ENCODE measurements around the gene SEC31A.
"Not testable (repeated sequence)": the region's sequence is repeated elsewhere in the genome, so short reads cannot be mapped to it uniquely, and the experiment has no call there.

Gene SEC31A

DNA sequence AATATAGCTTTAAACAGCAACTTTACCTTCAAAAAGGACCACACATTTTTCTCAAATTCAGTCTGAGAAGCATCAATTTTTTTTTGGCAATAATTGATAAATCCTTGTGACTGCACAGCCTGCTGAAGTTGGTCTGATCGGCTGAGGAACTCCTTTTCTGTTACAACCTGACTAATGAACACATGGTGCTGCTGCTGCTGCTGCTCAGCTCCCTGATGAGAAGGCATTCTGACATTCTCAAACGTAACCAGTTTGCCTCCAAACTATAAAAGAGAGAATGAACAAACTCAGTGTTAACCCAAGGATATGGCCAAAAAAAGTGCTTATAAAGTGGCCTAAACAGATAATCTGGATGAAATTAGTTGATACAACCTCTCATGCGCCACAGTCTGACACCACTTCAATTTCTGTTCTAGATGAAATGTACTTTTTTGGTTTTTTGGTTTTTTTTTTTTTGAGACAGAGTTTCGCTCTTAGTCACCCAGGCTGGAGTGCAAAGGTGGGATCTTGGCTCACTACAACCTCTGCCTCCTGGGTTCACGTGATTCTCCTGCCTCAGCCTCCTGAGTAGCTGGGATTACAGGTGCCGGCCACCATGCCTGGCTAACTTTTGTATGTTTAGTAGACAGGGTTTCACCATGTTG lies 26.5 kb downstream of the SEC31A start:
- Histone ChIP-seq H3K27me3 (ENCODE audit: control insufficient read depth, insufficient read depth, low read length) (no peaks in the 10 kb centered on the region), H3K4me1 (ENCODE audit: control insufficient read depth, insufficient read depth, low read length) (no peaks in the 10 kb centered on the region), H3K9ac (ENCODE audit: low read depth, low read length) (no peak overlapping the region), H3K4me3 (ENCODE audit: low read depth, low read length) (no peak overlapping the region), H3K27ac (ENCODE audit: low read depth, low read length) (no peak overlapping the region), H3K36me3 (ENCODE audit: control insufficient read depth, insufficient read depth, low read length) (peaks cover 89% of the 10 kb centered on the region), H3K9me3 (ENCODE audit: control insufficient read depth, insufficient read depth, low read length) (no peaks in the 10 kb centered on the region)

DNA sequence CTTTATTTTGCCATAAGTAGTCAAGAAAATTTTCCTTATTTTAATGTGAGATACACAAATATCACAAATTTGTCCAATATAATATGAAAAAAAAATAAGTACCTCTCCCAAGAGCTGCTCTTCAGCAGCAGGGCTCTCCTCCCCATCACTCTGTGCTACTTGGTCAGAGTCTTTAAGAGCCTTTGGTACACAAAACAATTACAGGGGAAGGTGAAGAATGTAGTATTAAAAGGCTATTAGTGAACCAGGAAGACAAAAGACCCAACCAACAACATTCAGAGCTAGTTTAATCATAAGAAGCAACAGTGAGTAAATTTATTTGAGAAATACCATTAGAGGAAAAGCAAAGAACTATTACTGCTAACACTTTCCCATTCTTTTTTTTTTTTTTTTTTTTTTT lies 29.4 kb downstream of the SEC31A start:
- H3K36me3 ChIP-seq (ENCODE audit: control insufficient read depth, insufficient read depth, low read length), result peaks cover 77% of the 10 kb centered on the region
- no peak overlapping the region for H3K4me3 ChIP-seq (ENCODE audit: low read depth, low read length)
- no peak overlapping the region for H3K9ac ChIP-seq (ENCODE audit: low read depth, low read length)
- no peaks in the 10 kb centered on the region for H3K9me3 ChIP-seq (ENCODE audit: control insufficient read depth, insufficient read depth, low read length)
- H3K4me1 ChIP-seq (ENCODE audit: control insufficient read depth, insufficient read depth, low read length), result no peaks in the 10 kb centered on the region
- no peaks in the 10 kb centered on the region for H3K27me3 ChIP-seq (ENCODE audit: control insufficient read depth, insufficient read depth, low read length)
- no peak overlapping the region for H3K27ac ChIP-seq (ENCODE audit: low read depth, low read length)

DNA sequence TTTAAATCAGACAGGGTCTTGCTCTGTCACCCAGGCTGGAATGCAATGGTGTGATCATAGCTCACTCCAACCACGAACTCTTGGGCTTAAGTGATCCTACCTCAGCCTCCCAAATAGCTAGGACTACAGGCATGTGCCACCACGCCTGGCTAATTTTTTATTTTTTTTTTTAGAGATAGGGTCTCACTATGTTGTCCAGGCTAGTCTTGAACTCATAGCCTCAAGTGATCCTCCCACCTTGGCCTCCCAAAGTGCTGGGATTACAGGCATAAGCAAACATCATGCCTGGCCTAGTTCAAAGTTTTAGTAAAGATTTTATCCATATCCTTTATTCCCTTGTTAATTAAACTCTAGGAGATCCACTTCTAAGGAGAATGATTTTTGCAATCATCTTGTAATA lies 30.5 kb downstream of the SEC31A start:
- H3K27me3 ChIP-seq (ENCODE audit: control insufficient read depth, insufficient read depth, low read length); H3K27ac ChIP-seq (ENCODE audit: low read depth, low read length); H3K4me1 ChIP-seq (ENCODE audit: control insufficient read depth, insufficient read depth, low read length); H3K9me3 ChIP-seq (ENCODE audit: control insufficient read depth, insufficient read depth, low read length); H3K4me3 ChIP-seq (ENCODE audit: low read depth, low read length); H3K9ac ChIP-seq (ENCODE audit: low read depth, low read length): not testable (repeated sequence)
- peaks cover 70% of the 10 kb centered on the region for H3K36me3 ChIP-seq (ENCODE audit: control insufficient read depth, insufficient read depth, low read length)

DNA sequence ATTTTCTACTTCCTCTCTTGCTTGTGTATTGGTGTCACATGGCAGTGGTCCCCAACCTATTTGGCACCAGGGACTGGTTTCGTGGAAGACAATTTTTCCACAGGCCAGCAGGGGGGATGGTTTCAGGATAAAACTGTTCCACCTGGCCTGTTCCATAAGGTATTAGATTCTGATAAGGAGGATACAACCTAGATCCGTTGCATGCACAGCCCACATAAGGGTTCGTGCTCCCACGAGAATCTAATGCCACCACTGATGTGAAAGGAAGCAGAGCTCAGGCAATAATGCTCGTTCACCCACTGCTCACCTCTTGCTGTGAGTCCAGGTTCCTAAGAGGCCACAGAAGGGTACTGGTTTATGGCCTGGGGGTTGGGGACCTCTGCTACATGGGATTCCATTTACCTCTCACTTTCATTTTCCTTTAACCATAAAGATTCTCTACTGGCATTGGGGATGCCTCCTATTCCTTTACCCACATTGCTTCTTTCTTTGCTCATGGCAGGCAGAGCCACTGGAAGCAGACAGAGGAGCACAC lies 38.1 kb downstream of the SEC31A start:
- H3K36me3 ChIP-seq (ENCODE audit: control insufficient read depth, insufficient read depth, low read length), result peaks cover 93% of the 10 kb centered on the region
- no peak overlapping the region for H3K27ac ChIP-seq (ENCODE audit: low read depth, low read length)
- H3K9ac ChIP-seq (ENCODE audit: low read depth, low read length), result no peak overlapping the region
- H3K9me3 ChIP-seq (ENCODE audit: control insufficient read depth, insufficient read depth, low read length), result no peaks in the 10 kb centered on the region
- no peak overlapping the region for H3K4me3 ChIP-seq (ENCODE audit: low read depth, low read length)
- no peaks in the 10 kb centered on the region for H3K27me3 ChIP-seq (ENCODE audit: control insufficient read depth, insufficient read depth, low read length)
- no peaks in the 10 kb centered on the region for H3K4me1 ChIP-seq (ENCODE audit: control insufficient read depth, insufficient read depth, low read length)

DNA sequence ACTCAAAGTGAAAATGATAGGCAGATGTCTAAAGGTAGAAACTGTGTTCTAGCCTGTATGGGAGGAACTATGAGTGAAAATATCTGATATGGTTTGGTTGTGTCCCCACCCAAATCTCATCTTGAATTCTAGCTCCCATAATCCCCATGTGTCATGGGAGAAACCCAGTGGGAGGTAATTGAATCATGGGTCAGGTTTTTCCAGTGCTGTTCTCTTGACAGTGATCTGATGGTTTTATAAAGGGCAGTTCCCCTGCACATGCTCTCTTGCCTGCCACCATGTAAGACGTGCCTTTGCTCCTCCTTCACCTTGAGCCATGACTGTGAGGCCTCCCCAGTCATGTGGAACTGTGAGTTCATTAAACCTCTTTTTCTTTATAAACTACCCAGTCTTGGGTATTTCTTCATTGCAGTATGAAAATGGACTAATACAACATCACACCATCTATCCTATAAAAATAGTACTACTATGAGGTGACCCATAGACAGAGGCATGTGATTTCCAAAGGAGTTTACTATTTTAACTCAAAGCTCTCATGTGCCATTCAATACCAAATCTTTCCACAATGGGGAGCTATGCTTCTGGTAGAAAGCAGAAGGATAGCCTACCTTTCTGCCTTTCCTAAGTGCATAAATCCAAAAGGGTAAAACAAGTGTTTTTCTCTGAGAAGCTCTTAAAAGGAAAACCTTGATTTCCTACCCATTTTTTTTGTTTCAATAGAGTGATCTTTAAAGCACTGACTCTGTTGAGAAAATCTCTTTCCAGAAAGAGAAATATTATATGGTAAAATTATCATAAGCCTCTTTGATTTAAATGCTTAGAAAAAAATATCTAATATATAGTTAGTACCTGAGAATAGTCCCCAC lies 38.8 kb downstream of the SEC31A start:
- Histone ChIP-seq H3K9ac (ENCODE audit: low read depth, low read length) (no peak overlapping the region), H3K4me3 (ENCODE audit: low read depth, low read length) (no peak overlapping the region), H3K9me3 (ENCODE audit: control insufficient read depth, insufficient read depth, low read length) (no peaks in the 10 kb centered on the region), H3K27me3 (ENCODE audit: control insufficient read depth, insufficient read depth, low read length) (no peaks in the 10 kb centered on the region), H3K4me1 (ENCODE audit: control insufficient read depth, insufficient read depth, low read length) (no peaks in the 10 kb centered on the region), H3K27ac (ENCODE audit: low read depth, low read length) (no peak overlapping the region), H3K36me3 (ENCODE audit: control insufficient read depth, insufficient read depth, low read length) (peaks cover 93% of the 10 kb centered on the region)

DNA sequence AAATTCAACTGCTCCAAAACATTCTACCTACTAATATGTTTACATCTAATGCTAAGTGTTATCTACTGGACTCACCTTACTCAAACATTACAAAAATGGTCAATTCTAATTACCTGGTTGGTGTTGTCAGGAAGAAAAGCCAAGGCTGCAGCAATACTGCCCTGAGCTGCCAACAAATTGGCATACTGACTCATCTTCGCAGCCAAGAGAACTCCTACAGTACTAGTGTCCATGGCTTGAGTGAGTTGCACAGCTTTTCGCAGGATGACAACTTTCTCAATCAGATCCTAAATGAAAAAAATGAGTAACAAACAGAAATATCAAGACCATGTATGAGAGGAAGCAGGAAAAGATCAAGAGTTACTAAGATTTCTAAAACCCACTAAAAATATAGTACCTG lies 39.6 kb downstream of the SEC31A start:
- Histone ChIP-seq H3K27ac (ENCODE audit: low read depth, low read length) (no peak overlapping the region), H3K4me1 (ENCODE audit: control insufficient read depth, insufficient read depth, low read length) (no peaks in the 10 kb centered on the region), H3K4me3 (ENCODE audit: low read depth, low read length) (no peak overlapping the region), H3K9ac (ENCODE audit: low read depth, low read length) (no peak overlapping the region), H3K36me3 (ENCODE audit: control insufficient read depth, insufficient read depth, low read length) (peaks cover 94% of the 10 kb centered on the region), H3K9me3 (ENCODE audit: control insufficient read depth, insufficient read depth, low read length) (no peaks in the 10 kb centered on the region), H3K27me3 (ENCODE audit: control insufficient read depth, insufficient read depth, low read length) (no peaks in the 10 kb centered on the region)

DNA sequence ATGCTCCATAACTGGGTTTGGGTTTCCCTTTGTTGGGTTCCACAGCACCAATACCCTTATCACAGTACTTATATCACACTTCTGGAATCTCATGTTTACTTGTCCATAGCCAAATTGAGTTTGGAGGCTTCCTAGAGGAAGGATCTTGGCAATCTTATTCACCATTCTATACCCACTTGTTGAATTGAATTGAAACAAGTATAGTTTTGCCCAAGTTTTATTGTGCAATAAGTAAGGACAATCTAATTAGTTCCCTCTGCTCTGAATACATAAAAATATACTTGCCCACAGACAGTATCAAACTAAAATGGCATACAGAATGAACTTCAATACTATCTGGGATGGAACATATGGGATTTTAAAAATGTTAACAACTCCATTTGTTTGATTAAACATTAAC lies 40.3 kb downstream of the SEC31A start:
- H3K9me3 ChIP-seq (ENCODE audit: control insufficient read depth, insufficient read depth, low read length), result no peaks in the 10 kb centered on the region
- H3K4me1 ChIP-seq (ENCODE audit: control insufficient read depth, insufficient read depth, low read length), result no peaks in the 10 kb centered on the region
- H3K27ac ChIP-seq (ENCODE audit: low read depth, low read length), result no peak overlapping the region
- H3K36me3 ChIP-seq (ENCODE audit: control insufficient read depth, insufficient read depth, low read length), result peaks cover 94% of the 10 kb centered on the region
- no peaks in the 10 kb centered on the region for H3K27me3 ChIP-seq (ENCODE audit: control insufficient read depth, insufficient read depth, low read length)
- H3K9ac ChIP-seq (ENCODE audit: low read depth, low read length), result no peak overlapping the region
- H3K4me3 ChIP-seq (ENCODE audit: low read depth, low read length), result no peak overlapping the region

DNA sequence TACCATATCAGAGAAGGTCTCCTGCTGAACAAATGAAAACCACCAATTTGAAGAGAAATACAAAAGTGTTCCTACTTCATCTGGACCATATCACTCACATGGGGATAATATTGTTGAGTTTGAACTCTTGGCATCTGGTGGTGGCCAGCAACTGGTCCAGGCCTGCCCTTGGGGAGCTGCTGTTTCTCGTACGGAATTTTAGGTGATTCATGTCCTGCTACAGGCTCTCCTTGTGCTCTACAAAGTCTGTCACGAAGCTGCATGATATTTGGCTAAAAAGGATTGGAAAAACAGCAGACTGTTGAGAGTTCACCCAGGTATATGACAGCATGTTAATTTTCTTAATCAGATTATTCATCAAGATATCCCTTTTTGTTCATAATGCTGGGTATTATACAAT lies 42.2 kb downstream of the SEC31A start:
- Histone ChIP-seq H3K4me1 (ENCODE audit: control insufficient read depth, insufficient read depth, low read length) (no peaks in the 10 kb centered on the region), H3K9ac (ENCODE audit: low read depth, low read length) (no peak overlapping the region), H3K36me3 (ENCODE audit: control insufficient read depth, insufficient read depth, low read length) (peaks cover 90% of the 10 kb centered on the region), H3K9me3 (ENCODE audit: control insufficient read depth, insufficient read depth, low read length) (no peaks in the 10 kb centered on the region), H3K4me3 (ENCODE audit: low read depth, low read length) (no peak overlapping the region), H3K27me3 (ENCODE audit: control insufficient read depth, insufficient read depth, low read length) (no peaks in the 10 kb centered on the region), H3K27ac (ENCODE audit: low read depth, low read length) (no peak overlapping the region)

DNA sequence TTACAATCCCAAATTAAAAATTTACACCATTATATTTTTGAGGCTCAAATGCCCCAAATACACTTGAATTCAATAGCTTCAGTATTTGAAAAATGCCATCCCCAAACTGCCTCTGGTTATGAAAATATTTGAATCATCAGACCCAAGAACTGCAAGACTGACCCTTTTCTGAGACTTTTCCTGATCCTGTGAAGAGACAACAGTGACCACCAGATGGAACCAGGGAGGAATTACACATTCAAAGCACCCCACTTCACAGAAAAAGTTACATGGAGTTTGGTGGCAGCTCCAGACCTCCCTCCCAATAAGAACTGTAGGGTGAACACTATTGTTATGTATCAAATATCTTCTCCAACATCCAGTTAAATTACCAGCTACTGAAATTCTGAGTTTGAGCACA lies 48.4 kb downstream of the SEC31A start:
- Histone ChIP-seq H3K9ac (ENCODE audit: low read depth, low read length) (no peak overlapping the region), H3K36me3 (ENCODE audit: control insufficient read depth, insufficient read depth, low read length) (peaks cover 79% of the 10 kb centered on the region), H3K4me1 (ENCODE audit: control insufficient read depth, insufficient read depth, low read length) (no peaks in the 10 kb centered on the region), H3K27me3 (ENCODE audit: control insufficient read depth, insufficient read depth, low read length) (no peaks in the 10 kb centered on the region), H3K27ac (ENCODE audit: low read depth, low read length) (no peak overlapping the region), H3K4me3 (ENCODE audit: low read depth, low read length) (no peak overlapping the region), H3K9me3 (ENCODE audit: control insufficient read depth, insufficient read depth, low read length) (no peaks in the 10 kb centered on the region)

DNA sequence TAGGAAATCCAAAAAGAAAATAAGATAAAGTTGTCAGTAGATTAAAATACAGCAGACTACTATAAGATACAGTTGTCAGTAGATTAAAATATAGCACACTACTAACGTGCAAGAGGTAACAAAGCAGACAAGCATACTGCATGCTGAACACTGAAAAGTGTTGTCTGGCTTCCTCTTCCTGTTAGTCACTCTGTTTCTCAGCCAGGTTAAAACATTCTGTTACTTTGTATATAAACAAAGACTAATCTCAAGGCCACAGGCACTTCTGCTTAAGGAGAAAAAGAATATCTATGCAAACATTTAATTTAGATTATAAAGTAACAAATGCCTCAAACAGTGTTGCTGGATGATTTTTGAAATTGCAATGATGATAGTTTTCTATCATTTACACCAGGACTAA lies 51.3 kb downstream of the SEC31A start:
- Histone ChIP-seq H3K27ac (ENCODE audit: low read depth, low read length) (no peak overlapping the region), H3K9me3 (ENCODE audit: control insufficient read depth, insufficient read depth, low read length) (no peaks in the 10 kb centered on the region), H3K9ac (ENCODE audit: low read depth, low read length) (no peak overlapping the region), H3K4me3 (ENCODE audit: low read depth, low read length) (no peak overlapping the region), H3K4me1 (ENCODE audit: control insufficient read depth, insufficient read depth, low read length) (no peaks in the 10 kb centered on the region), H3K36me3 (ENCODE audit: control insufficient read depth, insufficient read depth, low read length) (peaks cover 66% of the 10 kb centered on the region), H3K27me3 (ENCODE audit: control insufficient read depth, insufficient read depth, low read length) (no peaks in the 10 kb centered on the region)

DNA sequence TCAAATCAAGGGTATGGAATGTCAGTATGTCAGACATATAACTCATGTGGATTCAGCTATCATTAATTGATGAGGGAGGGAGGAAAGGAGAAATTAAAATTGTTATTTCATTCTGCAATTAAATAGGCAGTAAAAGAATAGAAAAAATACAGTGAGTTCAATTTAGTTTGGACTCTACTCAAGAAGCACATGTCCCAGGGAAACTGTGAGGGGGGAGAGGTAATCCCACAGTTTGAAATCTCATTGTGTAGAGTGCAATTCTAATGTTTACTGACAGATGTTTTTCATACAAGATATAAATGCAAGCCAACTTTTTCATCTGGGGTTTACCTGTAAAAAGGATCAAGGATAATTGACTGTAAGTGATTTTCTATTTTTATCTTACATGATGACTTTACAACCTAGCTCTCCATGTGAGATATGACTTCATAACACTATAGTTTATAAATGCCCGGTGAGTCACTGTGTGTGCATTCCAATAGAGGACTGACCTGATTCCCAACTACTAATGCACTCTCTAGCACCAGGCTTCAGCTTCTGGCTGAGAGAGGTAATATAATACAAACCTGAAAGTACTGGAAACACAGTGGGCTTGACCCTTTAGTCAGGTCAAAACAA lies 57.1 kb downstream of the SEC31A start:
- no peak overlapping the region for H3K27ac ChIP-seq (ENCODE audit: low read depth, low read length)
- no peaks in the 10 kb centered on the region for H3K4me1 ChIP-seq (ENCODE audit: control insufficient read depth, insufficient read depth, low read length)
- H3K27me3 ChIP-seq (ENCODE audit: control insufficient read depth, insufficient read depth, low read length), result no peaks in the 10 kb centered on the region
- H3K9ac ChIP-seq (ENCODE audit: low read depth, low read length), result no peak overlapping the region
- no peak overlapping the region for H3K4me3 ChIP-seq (ENCODE audit: low read depth, low read length)
- peaks cover 54% of the 10 kb centered on the region for H3K36me3 ChIP-seq (ENCODE audit: control insufficient read depth, insufficient read depth, low read length)
- H3K9me3 ChIP-seq (ENCODE audit: control insufficient read depth, insufficient read depth, low read length), result no peaks in the 10 kb centered on the region

All from HUES48 (cell line).